ENCODE data around the gene BTNL3.
"Not testable (repeated sequence)": the region's sequence is repeated elsewhere in the genome, so short reads cannot be mapped to it uniquely, and the experiment has no call there.

Gene BTNL3

GRCh38 chr5:181024245-181025064 is 35.8 kb downstream of the BTNL3 start:
- no peak for DNase-seq

- DNase-seq = no peak
Observed at GRCh38 chr5:181027452-181028031, 38.9 kb downstream of the BTNL3 start.

DNA sequence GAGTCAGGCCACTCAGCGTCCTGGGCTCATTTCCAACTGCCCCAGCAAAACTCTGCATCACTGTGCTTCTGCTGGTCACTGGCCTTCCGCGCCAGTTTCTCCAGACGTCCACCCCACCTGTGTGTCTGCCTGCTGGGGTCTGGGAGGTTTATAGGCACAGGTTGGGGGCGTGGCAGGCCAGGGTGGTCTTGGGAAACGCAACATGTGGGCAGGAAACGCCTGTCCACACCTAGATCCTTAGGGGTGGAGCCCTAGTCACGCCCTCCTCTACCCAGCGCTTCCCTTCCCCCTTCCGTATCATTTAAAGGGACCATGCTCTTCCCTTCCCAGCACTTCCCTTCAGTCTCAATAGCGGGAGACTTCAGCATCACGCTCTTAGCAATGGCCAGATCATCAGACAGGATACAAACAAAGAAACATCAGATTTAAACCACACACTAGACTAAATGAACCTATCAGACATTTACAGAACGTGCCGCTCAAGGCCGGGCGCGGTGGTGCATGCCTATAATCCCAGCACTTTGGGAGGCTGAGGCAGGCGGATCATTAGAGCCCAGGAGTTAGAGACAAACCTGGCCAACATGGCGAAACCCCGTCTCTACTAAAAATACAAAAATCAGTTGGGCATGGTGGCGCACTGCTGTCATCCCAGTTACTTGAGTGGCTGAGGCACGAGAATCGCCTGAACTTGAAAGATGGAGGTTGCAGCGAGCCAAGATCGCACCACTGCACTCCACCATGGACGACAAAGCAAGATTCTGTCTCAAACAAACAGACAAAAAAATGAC is 39.6 kb downstream of the BTNL3 start:
- no peak for DNase-seq

- no peak for DNase-seq
Observed at GRCh38 chr5:181031716-181032115, 43.1 kb downstream of the BTNL3 start.

DNA sequence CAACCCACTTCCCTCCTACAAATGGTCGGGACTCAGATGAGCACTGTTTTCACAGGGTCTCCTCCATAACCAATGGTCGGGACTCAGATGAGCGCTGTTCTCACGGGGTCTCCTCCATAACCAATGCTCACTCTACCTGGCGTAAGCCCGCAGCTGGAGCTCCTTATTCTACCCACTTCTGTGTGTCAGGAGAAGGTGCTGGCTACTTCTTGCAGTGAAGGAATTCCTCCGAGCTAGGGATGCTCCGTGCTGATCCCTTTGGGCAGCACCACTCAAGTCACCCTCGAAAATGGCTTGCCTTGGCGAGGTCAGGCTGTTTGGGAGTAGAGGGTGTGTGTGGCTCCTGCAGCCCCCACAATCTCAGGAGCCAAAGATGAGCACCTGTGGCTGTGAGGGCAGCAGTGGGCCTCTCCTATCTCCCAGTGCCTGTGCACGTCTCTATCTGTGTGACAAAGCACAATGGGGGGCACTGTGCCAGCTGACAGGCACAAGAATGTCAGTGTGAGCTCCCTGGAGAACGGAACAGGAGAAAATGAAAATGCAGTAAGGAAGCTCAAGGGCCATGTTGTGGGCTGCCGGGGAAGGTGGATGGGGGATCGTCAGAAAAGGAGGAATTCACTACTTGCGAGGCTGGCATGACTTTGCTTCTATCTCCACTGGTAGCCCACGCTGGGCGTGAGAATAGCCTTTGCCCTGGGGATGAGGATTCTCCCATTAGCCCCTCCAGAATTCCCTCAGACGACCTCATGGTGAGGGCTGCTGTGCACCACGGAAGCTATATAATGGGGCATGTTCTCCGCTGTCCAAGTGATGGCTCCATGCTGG is 47.6 kb downstream of the BTNL3 start:
- DNase-seq = no peak

- DNase-seq = no peak
Observed at GRCh38 chr5:181036816-181037364, 48.2 kb downstream of the BTNL3 start.

DNA sequence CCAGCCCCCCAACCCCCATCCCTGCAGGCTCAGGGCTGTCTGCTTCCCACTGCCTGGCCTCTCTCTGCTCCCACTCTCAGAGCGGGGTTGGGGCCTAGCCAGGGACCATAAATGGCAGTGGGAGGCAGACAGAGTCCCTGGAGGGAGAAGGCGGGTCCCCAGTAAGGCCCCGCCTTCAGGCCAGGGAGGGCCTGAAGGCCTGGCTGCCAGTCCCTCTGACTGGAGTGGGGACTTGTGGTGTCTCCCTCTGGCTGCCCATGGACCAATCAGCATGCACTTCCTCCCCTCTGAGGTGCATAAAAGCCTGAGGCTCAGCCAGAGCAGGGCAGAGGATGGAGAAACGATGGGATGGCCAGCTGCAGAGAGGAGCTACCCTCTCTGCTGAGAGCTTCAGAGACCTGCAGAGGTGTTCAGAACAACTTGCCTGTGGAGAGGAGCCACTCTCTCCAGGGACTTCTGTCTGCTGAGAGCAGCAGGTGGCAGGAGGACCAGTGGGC is 48.8 kb downstream of the BTNL3 start:
- DNase-seq = no peak

GRCh38 chr5:181039471-181039870 is 50.8 kb downstream of the BTNL3 start:
- DNase-seq = no peak

DNA sequence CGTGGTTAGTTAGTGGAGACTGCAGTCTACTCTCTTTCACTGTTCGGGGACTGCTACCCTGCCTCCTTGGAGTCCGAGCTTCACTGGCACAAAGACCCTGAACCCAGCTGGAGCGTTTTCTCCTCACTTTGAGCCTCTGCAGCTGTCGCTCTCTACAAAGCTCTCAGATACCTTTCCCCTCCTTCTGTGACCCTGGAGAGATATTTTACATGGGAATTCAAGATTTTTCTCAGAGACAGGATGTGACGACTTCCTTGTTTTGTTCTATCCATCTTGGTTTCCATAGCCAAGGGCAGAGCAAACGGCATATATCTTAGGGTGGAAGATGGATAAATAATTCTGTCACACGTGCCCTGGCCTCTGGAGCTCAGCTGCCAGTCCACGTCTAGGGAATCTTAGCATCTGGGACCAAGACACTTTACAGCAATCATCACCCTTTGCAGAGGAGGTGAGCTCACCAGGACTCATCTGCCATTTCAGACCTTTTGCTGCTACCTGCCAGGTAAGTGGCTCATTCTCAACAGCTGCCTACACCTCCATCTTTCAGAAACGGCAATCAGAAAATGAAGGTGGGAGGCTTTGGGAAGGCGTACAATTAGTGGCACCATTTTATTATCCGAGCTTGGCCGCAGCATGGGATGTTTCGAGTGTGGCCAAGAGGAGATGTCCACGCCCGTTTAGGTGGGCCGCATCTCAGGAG is 51.4 kb downstream of the BTNL3 start, which contains the start of gene BTNL9:
TSS of gene BTNL9 (plus strand) at position 336 of the 700 bp plus-strand sequence. CDS start 5,224 bp downstream, outside the sequence.
- DNase-seq = no peak

DNA sequence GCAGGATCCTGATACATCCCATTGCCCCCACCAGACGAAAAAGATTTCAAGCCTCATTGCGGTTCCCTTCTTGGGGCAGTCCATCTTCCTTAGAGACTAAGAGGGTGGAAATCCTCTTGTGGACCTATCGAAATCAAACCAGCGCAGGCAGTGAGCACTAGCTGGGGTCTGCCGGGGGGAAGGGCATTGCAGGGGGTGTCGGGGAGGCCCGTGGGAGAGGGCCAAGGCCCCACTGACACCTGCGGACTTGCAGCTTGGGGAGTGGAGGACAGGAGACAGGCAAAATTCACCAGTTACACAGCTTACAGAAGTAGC is 51.9 kb downstream of the BTNL3 start:
- no peak for DNase-seq

DNA sequence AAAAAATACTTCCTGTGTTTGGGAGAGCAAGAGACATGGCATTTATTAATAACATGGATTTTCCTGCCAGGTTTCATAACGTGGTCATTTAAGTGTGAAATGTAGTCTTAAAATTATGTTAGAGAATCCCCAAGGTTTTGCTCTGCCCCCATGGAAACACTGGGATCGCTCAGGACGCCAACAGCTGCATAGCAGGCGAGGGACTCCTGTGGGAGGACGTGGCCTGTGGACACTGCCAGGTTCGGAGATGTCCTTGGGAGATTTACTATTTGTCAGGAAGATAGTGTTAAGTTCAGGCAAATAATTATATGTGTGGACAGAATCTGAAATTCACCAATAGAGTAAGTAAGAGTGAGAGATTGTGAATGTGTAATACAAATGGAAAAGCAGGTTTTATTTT is 52.4 kb downstream of the BTNL3 start:
- no peak for DNase-seq

- no peak for DNase-seq
Observed at GRCh38 chr5:181042036-181042713, 53.5 kb downstream of the BTNL3 start.

GRCh38 chr5:181042722-181043121 is 54.1 kb downstream of the BTNL3 start:
- DNase-seq = no peak

DNA sequence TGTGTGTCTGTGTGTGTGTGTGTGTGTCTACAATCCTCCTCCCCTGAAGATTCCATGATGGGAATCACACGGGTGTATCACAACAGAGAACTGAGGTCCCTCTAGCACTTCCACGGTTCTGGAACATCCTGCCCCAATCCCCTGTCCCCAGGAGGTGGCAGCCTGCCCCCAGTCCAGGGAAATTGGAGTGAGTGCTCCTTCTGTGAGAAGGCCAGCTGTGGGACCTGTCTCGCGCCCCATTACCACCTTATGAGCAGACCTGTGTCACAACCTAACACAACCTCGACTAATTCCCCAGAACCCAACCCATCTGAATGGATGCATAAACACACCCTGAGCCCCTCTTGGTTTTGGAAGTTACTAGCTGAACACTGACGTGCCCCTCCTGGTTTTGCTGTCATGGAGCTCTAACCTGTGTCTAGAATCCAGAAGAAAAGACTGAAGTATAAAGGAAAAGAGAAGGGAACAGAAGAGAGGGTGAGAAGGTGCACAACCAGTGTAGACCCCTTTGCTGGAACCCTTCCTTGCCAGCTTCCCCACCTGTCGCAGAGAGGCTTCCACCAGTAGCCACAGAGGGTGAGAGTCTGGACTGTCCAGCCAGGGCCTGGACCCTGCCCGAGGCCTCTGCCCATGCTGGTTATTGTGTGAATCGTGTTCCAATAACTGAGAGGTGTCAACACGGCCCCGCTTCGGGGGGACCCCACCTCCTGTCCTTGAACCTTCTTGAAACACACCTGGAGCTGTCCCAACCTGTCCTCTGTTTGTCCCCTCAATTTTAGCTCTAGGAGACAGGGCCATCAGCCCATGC is 54.8 kb downstream of the BTNL3 start:
- no peak for DNase-seq

GRCh38 chr5:181044093-181044599 is 55.5 kb downstream of the BTNL3 start:
- no peak for DNase-seq

GRCh38 chr5:181044662-181045305 is 56.1 kb downstream of the BTNL3 start:
- no peak for DNase-seq

GRCh38 chr5:181045316-181045715 is 56.7 kb downstream of the BTNL3 start:
- DNase-seq = no peak

GRCh38 chr5:181045857-181046256 is 57.2 kb downstream of the BTNL3 start:
- not testable (repeated sequence) for DNase-seq

DNA sequence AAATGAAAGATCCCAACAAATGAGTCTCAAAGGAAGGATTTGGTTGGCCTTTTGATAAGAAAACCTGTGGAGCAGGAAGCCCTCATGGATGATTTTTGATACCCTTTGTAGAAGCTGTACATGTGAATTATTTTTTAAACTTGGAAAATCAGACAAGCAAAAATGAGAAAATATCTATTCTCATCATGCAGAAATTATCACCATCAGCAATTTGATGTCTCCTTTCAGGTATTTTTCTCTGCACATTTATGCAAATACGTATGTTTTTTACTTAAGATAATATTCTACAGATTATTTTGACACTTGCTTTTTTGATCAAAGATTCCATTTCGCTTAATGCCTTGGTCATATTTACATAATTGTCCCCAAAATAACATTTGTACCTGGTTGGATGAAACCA is 58.6 kb downstream of the BTNL3 start:
- no peak for DNase-seq

GRCh38 chr5:181047921-181048320 is 59.3 kb downstream of the BTNL3 start:
- no peak for DNase-seq
